T1000 (cell line): ENCODE results near the gene XKR8.
"Not testable (repeated sequence)": the region's sequence is repeated elsewhere in the genome, so short reads cannot be mapped to it uniquely, and the experiment has no call there.

Source experiments
- DNase-seq: peaks from one replicate; lab custom pipeline; 2025; ENCODE audit warnings: mixed read lengths; lab: John Stamatoyannopoulos, UW

The XKR8 gene

DNA sequence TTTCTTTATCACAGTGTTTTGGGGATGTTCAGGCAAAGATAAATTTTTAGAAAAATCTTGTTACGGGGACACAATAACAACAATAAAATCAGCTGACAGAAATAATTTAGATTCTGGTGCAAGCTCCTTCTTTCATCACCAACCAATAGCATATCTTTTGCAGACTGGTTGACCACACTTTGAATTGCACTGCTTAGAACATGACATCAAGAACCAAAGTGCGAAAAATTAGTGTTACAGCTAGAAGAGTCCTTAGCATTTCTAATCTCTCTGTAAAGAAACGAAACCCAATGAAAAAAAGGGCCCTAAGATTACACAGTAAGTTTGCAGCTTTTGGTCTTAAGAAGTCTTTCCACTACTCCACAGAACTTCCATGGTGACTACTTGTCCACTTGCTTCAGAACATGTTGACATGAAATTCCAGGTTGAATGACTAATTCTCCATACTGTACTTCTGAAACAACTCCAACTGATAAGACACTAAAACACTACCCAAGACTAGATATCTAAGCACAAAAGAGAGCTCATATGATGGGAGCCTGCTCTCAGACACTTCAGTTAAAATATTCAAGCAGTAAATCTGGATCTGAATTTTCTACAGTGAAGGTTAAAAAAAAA, 31.3 kb downstream of the XKR8 start:
- DNase-seq = no peak

DNA sequence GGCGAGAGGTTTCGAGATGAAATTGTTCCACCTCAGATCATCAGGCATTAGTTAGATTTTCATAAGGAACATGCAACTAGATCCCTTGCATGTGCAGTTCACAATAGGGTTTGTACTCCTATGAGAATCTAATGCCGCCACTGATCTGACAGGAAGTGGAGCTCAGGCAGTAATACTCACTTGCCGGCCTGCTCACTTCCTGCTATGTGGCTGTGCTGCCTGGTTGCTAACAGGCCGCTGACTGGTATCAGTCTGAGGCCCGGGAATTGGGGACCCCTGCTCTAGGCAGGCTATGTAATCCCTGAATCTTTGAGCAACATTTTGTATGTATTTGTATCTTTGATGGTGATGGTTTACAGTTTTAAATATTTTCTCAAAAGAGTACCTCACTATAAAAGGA, 32.5 kb downstream of the XKR8 start:
- no peak for DNase-seq

DNA sequence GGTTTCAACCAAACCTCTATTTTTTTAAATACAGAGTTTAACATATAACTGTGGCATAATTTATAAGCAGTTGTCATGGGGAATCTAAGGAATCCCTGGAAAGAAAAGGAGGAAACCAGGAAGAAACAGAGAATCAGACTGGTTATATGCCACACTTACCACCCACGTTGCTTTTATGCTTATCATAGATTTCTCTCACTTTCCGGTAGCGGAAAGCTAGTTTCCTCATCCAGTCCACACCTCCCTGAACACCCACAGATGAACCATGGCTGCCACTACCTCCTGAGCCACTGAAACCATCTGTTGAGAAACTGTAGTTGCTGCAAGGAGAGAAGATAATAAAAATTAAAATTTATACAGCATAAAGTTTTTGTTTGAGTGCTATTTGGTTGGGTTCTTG, 33.5 kb downstream of the XKR8 start:
- DNase-seq = no peak

DNA sequence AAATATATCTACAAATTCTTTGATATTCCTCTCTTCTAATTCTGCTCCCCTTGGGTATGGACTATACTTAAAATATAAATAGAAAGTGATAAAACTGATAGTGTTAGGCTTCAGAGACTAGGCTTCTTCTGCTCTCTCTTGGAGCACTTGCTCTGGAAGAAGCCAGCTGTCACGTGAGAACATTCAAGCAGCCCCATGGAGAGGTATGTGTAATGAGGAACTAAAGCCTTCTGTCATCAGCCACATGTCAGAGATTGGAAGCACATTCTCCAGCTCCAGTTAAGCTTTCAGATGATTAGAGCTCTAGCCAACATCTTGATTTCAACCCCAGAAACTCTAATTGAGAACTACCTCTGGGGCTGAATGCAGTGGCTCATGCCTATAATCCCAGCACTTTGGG, 34.3 kb downstream of the XKR8 start:
- DNase-seq = no peak

DNA sequence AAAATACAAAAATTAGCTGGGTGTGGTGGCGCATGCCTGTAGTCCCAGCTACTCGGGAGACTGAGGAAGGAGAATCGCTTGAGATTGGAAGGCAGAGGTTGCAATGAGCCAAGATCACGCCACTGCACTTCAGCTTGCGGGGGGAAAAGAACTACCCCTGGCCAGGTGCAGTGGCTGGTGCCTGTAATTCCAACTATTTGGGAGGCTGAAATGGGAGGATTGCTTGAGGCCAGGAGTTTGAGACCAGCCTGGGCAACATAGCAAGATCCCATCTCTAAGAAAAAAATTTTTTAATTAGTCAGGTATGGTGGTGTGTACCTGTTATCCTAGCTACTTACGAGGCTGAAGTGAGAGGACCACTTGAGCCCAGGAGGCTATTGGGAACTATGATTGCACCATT, 34.8 kb downstream of the XKR8 start:
- DNase-seq = not testable (repeated sequence)

DNA sequence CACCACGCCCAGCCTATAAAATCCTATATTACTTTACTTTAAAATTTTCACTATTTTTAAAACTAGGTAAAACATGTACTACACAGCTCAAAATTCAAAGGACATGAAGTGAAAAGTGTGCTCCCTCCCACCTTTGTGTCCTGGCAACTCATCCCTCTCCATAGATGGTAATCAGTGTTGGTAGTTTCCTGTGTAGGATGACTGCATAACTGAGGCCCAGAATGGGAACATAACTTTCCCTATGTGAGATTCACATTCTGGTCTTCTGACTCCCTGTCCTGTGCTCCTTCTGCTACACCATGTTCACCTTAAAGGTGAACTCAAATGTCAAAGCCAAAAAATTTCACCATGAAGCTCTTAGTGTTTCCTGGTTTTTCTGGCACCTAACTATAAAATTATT, 39.3 kb downstream of the XKR8 start:
- no peak for DNase-seq

DNA sequence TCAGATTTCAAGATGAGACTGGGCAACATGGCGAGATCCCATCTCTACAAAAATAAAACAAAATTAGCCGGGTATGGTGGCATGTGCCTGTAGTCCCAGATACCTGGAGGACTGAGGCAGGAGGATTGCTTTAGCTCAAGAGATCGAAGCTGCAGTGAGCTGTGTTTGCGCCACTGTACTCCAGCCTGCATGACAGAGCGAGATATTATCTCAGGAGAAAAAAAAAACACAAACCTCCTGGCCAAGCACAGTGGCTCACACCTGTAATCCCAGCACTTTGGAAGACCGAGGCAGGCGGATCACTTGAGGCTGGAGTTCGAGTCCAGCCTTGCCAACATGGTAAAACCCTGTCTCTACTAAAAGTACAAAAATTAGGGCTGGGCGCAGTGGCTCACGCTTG, 42.8 kb downstream of the XKR8 start:
- no peak for DNase-seq

DNA sequence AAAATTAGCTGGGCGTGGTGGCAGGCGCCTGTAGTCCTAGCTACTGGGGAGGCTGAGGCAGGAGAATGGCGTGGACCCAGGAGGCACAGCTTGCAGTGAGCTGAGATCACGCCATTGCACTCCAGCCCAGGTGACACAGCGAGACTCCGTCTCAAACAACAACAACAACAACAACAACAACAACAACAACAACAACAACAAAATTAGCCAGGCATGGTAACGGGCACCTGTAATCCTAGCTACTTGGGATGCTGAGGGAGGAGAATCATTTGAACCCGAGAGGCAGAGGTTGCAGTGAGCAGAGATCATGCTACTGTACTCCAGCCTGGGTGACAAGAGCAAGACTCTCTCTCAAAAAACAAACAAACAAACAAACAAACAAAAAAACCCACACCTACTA, 43.3 kb downstream of the XKR8 start:
- DNase-seq = not testable (repeated sequence)

DNA sequence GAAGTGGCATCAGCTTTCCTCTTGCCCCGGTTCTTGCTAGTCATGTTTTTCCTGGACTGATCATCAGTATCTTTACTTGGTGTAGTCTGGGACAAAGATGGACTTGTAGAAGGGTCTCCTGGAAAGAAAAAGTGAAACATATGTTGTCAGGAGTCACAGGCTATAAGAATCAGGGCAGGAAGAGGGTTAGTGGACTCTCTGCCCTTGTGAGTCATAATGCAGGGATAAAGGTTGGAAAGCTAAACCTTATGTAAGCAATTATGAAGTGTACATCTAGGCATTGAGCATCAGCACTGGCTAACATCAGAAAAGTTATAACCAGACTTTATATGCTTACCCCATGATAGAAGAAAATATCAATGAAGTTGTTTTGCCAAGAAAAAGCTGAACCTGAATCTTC, 51.2 kb downstream of the XKR8 start:
- no peak for DNase-seq
